HG03175 (cell line): Measurements from ENCODE around the gene GRAMD2B.
"Not testable (repeated sequence)": the region's sequence is repeated elsewhere in the genome, so short reads cannot be mapped to it uniquely, and the experiment has no call there.

Source experiments
- ATAC-seq: cut with Tn5 transposase; IDR thresholded peaks from one replicate; pipeline ENCODE4 v1.9.1; 2021; ENCODE audit warnings: mild to moderate bottlenecking, moderate library complexity; ENCODE audit not compliant: unreplicated experiment

GRAMD2B gene

GRCh38 chr5:126508251-126508961 is 85.2 kb downstream of the GRAMD2B start:
- ATAC-seq: no peak

DNA sequence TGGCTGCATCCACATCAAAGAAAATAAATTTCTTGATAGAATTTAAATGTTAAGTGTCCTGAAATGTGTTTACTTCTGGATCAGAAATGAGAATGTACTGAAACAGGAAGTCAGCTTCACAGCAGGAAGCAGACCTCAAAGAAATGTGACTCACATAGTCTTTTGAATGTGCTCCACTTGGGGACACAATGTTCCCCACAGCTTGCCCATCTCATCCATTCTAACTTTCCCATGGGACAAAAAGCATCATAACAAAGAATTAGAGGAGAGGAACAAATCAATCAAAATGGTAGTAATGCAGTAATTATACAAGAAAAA is 85.7 kb downstream of the GRAMD2B start:
- no peak for ATAC-seq

- no peak for ATAC-seq
Observed at GRCh38 chr5:126509339-126509738, 86.1 kb downstream of the GRAMD2B start.

DNA sequence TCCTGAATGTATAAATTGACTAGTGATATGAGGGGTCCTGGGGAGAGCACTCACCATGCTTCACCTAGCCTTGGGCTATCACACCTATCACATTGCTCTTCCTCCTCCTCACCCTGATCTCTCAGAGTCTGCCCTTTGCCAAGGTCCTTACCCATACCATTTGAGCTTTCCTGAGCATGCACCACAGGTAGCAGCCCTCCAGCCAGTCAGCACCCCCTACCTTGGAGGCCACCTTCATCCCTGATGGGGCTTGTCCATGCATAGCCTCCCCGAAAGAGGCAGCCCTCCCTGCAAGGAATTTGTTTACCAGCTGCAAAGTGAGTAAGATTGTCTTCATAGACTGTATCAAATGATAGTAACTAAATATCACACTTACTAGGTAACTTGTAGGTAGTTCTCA is 88.8 kb downstream of the GRAMD2B start:
- no peak for ATAC-seq

- ATAC-seq: no peak
Observed at GRCh38 chr5:126512451-126512850, 89.2 kb downstream of the GRAMD2B start.

DNA sequence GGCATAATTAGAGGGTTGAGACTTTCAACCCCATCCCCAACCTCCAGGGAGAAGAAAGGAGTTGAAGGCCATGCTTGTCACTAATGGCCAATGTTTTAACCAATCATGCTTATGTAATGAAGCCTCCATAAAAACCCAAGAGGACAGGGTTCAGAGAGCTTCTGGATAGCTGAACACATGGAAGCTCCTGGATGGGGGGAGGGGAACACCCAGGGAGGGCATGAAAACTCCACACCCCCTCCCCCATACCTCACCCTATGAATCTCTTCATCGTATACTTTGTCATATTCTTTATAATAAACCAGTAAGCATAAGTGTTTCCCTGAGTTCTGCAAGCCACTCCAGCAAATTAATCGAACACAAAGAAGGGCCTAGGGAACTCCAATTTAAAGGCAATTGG is 90.1 kb downstream of the GRAMD2B start:
- ATAC-seq: no peak

GRCh38 chr5:126513703-126514102 is 90.5 kb downstream of the GRAMD2B start:
- ATAC-seq: no peak

- no peak for ATAC-seq
Observed at GRCh38 chr5:126514131-126514557, 90.9 kb downstream of the GRAMD2B start.

- ATAC-seq: no peak
Observed at GRCh38 chr5:126514558-126515141, 91.4 kb downstream of the GRAMD2B start.

- ATAC-seq: no peak
Observed at GRCh38 chr5:126515337-126515736, 92.1 kb downstream of the GRAMD2B start.

DNA sequence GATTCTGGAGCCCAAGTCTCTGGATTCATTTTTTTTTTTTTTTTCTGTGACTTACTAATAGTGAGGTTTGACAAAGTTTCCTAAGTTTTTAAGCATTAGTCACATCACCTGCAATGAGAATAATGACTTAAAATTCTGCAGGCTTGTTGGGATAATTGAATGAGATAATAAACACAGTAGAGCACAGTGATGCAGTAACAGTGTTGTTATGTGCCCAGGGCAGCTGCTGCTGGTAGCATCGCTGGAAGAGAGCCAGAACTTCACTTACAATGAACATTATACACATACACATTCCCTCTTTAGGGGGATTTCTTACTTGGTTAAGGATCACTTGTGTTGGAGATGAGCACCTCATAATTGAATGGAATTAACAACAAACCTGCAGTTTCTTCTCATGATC is 92.9 kb downstream of the GRAMD2B start:
- no peak for ATAC-seq

DNA sequence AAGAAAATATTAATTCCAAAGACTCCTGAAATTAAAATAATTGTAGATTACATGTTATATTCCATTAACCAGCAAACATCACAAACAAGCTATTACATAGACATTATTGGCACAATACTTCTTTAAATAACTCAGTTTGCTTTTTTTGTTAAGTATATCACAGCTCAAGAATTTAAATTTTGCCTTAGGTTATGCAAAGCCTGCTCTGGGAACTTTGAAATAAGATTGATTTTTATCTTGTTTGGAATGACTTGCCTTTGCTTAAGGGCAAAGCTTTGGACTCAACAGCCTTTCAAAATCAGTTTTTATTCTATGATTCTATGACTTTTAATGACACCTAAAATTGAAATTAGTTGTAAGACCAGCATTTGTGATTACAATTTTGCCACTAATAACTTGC is 93.6 kb downstream of the GRAMD2B start:
- no peak for ATAC-seq

DNA sequence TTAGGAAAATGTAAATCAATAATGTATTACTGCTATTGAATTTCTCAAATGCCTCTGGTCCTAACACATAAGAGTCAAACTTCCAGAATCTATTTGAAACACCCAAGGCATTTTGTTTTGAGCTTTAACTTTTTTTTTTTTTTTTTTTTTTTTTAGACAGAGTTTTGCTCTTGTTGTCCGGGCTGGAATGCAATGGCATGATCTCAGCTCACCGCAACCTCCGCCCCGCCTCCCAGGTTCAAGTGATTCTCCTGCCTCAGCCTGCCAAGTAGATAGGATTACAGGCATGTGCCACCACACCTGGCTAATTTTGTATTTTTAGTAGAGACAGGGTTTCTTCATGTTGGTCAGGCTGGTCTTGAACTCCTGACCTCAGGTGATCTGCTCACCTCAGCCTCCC is 96.0 kb downstream of the GRAMD2B start:
- not testable (repeated sequence) for ATAC-seq

DNA sequence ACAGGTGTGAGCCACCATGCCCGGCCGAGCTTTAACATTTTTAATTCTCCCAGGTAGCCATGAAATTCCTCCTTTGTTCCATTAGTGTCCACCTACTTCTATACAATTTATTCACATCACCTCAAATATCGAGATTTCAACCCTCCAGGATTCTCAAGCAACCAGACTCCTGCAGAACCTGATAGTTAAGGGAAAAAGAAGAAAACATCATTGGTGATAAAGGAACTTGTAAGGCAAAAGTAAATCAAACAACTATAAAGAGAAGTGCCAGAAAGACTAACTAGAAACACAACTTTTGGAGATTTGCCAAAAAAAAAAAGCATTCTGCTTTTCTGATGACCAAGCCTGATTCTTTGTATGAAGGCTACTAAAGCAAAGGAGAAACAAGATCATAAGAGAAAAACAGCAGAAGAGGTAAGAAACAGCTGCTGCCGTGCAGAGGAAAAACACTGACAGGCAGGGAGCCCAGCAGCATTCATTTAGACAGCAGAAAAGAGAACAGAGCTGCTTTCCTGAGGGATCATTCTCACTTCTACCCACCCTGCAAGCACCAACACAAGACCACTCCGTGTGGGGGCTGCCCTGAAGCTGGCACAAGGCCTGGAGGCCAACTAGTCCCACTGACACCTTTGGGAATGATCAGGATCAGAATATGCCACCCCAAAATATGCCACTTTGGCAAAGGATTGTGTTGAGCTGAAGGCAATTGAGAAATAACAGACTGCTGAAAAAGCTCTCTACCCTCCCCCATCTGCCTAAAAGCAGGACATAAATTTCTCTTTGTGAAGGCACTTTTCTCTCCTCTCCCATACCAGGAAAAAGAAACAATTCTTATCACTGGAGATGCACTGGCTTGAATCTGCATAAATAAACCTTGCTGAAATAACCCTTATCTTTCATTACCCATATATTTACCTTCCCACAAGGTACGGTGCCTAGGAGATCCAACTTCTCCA is 96.7 kb downstream of the GRAMD2B start:
- no peak for ATAC-seq

DNA sequence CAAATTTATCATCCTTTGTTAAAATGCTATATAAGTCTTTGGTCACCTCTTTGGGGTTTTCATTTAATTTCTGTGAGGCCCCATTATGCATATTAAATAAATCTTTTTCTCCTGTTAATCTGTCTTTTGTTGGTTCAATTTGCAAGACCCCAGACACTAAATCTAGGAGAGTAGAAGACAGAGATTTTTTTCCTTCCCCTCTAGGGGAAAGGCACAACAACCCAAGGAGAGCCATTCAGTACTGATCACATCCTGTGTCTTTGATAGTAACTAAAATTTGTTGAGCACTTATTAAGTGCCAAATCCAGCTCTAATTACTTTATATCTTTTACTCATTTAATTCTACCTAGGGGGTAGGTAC is 97.4 kb downstream of the GRAMD2B start:
- no peak for ATAC-seq

- no peak for ATAC-seq
Observed at GRCh38 chr5:126521130-126521529, 97.9 kb downstream of the GRAMD2B start.

- ATAC-seq: no peak
Observed at GRCh38 chr5:126523818-126524510, 100.8 kb downstream of the GRAMD2B start.

DNA sequence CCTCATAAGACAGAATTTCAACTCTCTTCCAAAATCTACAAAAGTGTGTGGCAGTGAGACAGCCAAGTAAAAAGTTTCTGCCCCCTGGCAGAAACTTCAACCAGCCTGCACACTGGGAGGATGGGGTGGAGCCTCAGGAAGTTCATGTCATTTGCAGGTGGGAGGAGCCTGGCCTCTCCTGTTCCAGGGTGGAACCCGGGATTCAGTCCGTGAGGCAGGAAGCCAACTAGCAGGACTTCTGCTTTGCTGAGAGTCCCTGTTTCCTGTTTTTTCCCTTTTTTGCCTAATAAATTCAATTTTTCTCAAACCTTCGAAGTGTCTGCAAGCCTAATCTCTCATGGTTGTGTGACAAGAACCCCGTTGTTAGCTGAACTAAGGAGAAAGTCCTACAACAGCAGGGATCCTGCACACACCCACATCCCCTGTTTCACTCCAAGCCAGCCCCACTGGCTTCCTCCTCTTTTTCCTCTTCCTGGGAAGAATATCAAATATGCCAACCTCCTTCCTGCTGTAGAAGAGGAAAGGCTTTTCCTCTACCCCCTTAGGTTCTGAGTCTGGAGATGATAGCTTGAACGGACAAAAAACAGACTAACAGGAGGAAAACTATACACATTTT is 102.5 kb downstream of the GRAMD2B start:
- ATAC-seq: no peak

- ATAC-seq: no peak
Observed at GRCh38 chr5:126526493-126526892, 103.3 kb downstream of the GRAMD2B start.

DNA sequence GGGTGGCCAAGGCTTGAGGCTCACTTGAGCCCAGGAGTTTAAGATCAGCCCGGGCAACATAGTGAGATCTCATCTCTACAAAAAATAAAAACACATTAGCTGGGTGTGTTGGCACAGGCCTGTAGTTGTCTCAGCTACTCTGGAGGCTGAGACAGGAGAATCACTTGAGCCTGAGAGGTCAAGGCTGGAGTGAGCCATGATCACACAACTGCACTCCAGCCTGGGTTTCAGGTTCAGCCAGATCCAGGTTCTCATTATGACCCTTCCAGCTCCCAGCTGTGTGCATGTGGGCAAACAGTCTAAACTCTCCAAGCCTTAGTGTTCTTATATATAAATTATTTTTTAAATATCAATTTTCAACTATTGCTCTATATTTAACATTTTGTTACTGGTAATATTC is 103.9 kb downstream of the GRAMD2B start:
- no peak for ATAC-seq

- no peak for ATAC-seq
Observed at GRCh38 chr5:126527892-126528291, 104.7 kb downstream of the GRAMD2B start.
